DND-41 (cell line): ENCODE data around the gene PLEKHD1.

ENCODE experiments used
- EZH2 ChIP-seq: IDR thresholded peaks from 3 replicates; pipeline ENCODE4 v1.6.1; 2012; ENCODE audit warnings: borderline replicate concordance, low read depth, mild to moderate bottlenecking, moderate library complexity, low read length, inconsistent platforms; ENCODE audit not compliant: severe bottlenecking
- TF ChIP-seq, protein P1 (sequence below): IDR thresholded peaks from 2 replicates; pipeline ENCODE4 v1.5.1; 2012; ENCODE audit warnings: borderline replicate concordance, low read length, moderate library complexity, mild to moderate bottlenecking; ENCODE audit not compliant: poor library complexity, severe bottlenecking; ENCODE audit errors: extremely low read depth

DNA sequence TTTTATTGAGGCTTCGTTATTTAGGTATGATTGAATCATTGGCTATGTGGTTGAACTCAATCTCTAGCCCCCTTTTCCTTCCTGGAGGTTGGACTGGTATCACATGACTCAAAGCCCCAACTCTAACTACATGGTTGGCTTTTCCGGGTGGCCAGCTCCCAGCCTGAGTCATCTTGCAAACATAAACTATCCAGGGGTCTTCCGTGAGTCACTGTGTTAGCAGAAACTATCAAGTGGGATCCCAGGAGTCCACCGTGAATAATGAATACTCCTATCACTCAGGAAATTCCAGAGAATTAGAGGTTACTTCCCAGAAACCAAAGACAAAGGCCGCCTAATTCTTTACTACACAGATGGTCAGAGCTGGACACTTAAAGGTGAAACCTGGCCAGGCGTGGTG lies 19.7 kb upstream of the PLEKHD1 start:
- TF ChIP-seq, protein P1, sequence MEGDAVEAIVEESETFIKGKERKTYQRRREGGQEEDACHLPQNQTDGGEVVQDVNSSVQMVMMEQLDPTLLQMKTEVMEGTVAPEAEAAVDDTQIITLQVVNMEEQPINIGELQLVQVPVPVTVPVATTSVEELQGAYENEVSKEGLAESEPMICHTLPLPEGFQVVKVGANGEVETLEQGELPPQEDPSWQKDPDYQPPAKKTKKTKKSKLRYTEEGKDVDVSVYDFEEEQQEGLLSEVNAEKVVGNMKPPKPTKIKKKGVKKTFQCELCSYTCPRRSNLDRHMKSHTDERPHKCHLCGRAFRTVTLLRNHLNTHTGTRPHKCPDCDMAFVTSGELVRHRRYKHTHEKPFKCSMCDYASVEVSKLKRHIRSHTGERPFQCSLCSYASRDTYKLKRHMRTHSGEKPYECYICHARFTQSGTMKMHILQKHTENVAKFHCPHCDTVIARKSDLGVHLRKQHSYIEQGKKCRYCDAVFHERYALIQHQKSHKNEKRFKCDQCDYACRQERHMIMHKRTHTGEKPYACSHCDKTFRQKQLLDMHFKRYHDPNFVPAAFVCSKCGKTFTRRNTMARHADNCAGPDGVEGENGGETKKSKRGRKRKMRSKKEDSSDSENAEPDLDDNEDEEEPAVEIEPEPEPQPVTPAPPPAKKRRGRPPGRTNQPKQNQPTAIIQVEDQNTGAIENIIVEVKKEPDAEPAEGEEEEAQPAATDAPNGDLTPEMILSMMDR = no peak
- no peak for TF ChIP-seq EZH2
